Activated CD8-positive, alpha-beta T cell treated with anti-CD3 and anti-CD28 coated beads for 36 hours (primary cell): Measurements from ENCODE around the gene ATP4A. TPM values are rescaled to one million over a fixed set of nuclear protein-coding genes. Genes with fewer than 3 reads are reported as not detected.

ENCODE experiments used
- ATAC-seq: fragments of 200-7000 bp; cut with Tn5 transposase; one replicate; pipeline ENCODE4 v1.10.0; 2021; ENCODE audit warnings: mild to moderate bottlenecking, moderate library complexity
- CTCF ChIA-PET: fragments of 350-600 bp; sonication (Branson Sonifier 250); formaldehyde crosslinking; loops from one replicate; lab custom pipeline; 2021; ENCODE audit warnings: antibody characterized with exemption; lab: Charles Lee
- POLR2A ChIA-PET: fragments of 350-600 bp; sonication (Branson Sonifier 250); formaldehyde crosslinking; loops from one replicate; lab custom pipeline; 2021; ENCODE audit warnings: antibody characterized with exemption; lab: Charles Lee
- DNase-seq: peaks from one replicate; pipeline ENCODE4 v3.0.0-alpha.2; 2020
- H3K27ac Mint-ChIP-seq: one replicate; pipeline ENCODE4 v1.8.0; 2021; ENCODE audit warnings: mild to moderate bottlenecking, mixed read lengths
- H3K27me3 Mint-ChIP-seq: one replicate; pipeline ENCODE4 v1.8.0; 2021; ENCODE audit warnings: mixed read lengths
- H3K36me3 Mint-ChIP-seq: one replicate; pipeline ENCODE4 v1.8.0; 2021; ENCODE audit warnings: low read depth, mixed read lengths
- H3K4me1 Mint-ChIP-seq: one replicate; pipeline ENCODE4 v1.8.0; 2021; ENCODE audit warnings: low read depth, mixed read lengths
- H3K4me3 Mint-ChIP-seq: one replicate; pipeline ENCODE4 v1.8.0; 2021; ENCODE audit warnings: mild to moderate bottlenecking, moderate library complexity, mixed read lengths
- H3K9me3 Mint-ChIP-seq: one replicate; pipeline ENCODE4 v1.8.0; 2021; ENCODE audit warnings: mixed read lengths
- CTCF ChIP-seq: fragments of 200-600 bp; IDR thresholded peaks from one replicate; pipeline ENCODE4 v1.8.0; 2022; ENCODE audit warnings: antibody characterized with exemption, mild to moderate bottlenecking
- intact Hi-C: fragments of 100-400 bp; cut with micrococcal nuclease; formaldehyde crosslinking; loops from one replicate; pipeline ENCODE4 v1.10.0; 2022
- total RNA-seq, 2 experiments: library from RNA; stranded (reverse); gene quantifications; one replicate each; pipeline ENCODE4 v1.2.3, GENCODE V29; 2021

The ATP4A gene
- total RNA-seq, 2 experiments from 2014 or later: not detected

GRCh38 chr19:35551091-35551810 lies 12.2 kb downstream of the ATP4A start:
- no peak overlapping the region for H3K4me3 Mint-ChIP-seq
- no peaks in the 10 kb centered on the region for H3K9me3 Mint-ChIP-seq
- ATAC-seq: no peak
- H3K36me3 Mint-ChIP-seq: peaks cover 26% of the 10 kb centered on the region
- ChIA-PET CTCF (no interaction called here), POLR2A (no interaction called here)
- TF ChIP-seq CTCF: no peak
- no peaks in the 10 kb centered on the region for H3K27me3 Mint-ChIP-seq
- DNase-seq: no peak
- intact Hi-C loops: no loop called here
- H3K4me1 Mint-ChIP-seq: peaks cover 25% of the 10 kb centered on the region
- H3K27ac Mint-ChIP-seq: no peak overlapping the region

DNA sequence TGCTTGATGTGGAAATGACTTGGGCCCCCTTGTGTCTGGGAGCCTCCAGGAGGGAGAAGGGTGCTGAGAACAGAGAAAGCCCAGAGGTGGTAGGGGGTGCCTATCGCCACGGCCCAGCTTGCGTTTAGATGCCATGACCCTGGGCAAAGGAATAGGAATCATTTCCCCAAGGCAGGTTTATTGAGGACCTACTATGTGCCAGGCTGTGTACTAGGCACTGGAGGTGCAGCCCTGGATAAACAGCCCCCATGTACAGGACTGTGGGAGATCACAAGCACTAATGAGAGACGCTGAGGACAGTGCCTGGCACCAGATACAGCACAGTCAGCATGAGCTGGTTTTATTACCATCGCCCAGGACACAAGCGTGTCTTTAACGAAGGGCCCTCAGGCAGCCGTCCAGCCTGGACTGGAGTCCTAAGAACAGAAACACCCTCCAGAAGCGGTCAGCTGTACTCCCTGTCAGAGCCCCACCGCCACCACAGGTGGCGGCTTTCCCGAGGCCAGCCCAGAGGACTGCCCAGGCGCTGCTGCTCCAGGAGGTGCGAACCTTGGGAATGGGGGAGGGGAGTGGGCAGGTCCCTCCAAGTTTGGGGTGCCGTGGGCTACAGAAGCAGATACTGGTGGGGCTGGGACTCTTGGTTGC lies 13.5 kb downstream of the ATP4A start:
- TF ChIP-seq CTCF: no peak
- Mint-ChIP-seq H3K4me3 (no peak overlapping the region), H3K36me3 (peaks cover 29% of the 10 kb centered on the region), H3K4me1 (peaks cover 28% of the 10 kb centered on the region), H3K27me3 (no peaks in the 10 kb centered on the region), H3K27ac (no peak overlapping the region), H3K9me3 (no peaks in the 10 kb centered on the region)
- ATAC-seq (no peak), DNase-seq (no peak)
- intact Hi-C loops: no loop called here
- POLR2A ChIA-PET: interaction anchor here (1.1 kb wide), 1 partner anchor 37 kb away, joined by 4 read pairs; no protein-coding TSS in a partner anchor
- CTCF ChIA-PET: interaction anchor here (0.6 to 3.4 kb wide), 10 partner anchors 8 to 164 kb away, joined by 3 to 36 read pairs (median 12); partner anchors contain the start of gene HAUS5

DNA sequence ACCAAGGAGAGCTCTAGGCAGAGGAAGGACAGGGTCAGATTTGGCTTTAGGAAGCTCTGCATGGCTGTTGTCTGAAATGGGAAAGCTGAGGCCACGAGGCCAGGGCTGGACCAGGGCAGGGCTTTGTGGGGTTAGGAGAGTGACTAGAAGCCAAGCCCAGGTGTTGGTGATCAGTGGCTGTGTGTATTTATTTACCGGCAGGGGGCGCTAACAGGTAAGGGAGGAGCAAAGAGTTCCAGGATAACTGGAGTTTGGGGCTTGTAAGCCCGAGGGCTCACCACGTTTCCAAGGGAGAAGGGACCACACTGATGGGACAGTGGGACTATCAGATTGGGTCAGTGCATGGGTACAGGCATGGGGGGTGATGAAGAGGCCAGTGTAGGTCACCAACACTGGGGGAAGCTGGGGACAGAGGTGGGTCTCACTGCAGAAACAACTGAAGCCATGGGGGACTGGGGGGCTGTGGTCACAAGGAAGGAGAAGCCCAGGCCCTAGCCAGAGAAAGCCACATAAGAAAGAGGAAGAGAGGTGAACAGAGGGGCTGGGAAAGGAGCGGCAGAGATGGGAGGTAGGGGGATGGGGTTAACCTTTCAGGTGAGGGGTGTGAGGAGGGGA lies 14.2 kb downstream of the ATP4A start:
- POLR2A ChIA-PET: interaction anchor here (1.1 kb wide), 1 partner anchor 38 kb away, joined by 4 read pairs; no protein-coding TSS in a partner anchor
- H3K4me3 Mint-ChIP-seq: no peak overlapping the region
- H3K27ac Mint-ChIP-seq: no peak overlapping the region
- peak; percentile 86 for TF ChIP-seq CTCF
- H3K36me3 Mint-ChIP-seq: peaks cover 36% of the 10 kb centered on the region
- ATAC-seq: no peak
- H3K4me1 Mint-ChIP-seq: peaks cover 33% of the 10 kb centered on the region
- CTCF ChIA-PET: interaction anchor here (0.6 to 3.4 kb wide), 31 partner anchors 9 to 381 kb away, joined by 3 to 36 read pairs (median 6); partner anchors contain the start of genes COX6B1, ETV2 and HAUS5
- H3K27me3 Mint-ChIP-seq: no peaks in the 10 kb centered on the region
- intact Hi-C loops: no loop called here
- DNase-seq: peak; percentile 67
- H3K9me3 Mint-ChIP-seq: no peaks in the 10 kb centered on the region

GRCh38 chr19:35546532-35546931 lies 16.9 kb downstream of the ATP4A start:
- Mint-ChIP-seq H3K4me3 (peak overlapping the region; percentile 91), H3K27ac (peak overlapping the region; percentile 92), H3K36me3 (peaks cover 43% of the 10 kb centered on the region), H3K9me3 (no peaks in the 10 kb centered on the region), H3K4me1 (peaks cover 42% of the 10 kb centered on the region), H3K27me3 (no peaks in the 10 kb centered on the region)
- ATAC-seq (no peak), DNase-seq (no peak)
- ChIA-PET CTCF (interaction anchor here (2.5 to 3.4 kb wide), 3 partner anchors 11 to 194 kb away, joined by 6 to 27 read pairs (median 13); no protein-coding TSS in a partner anchor), POLR2A (no interaction called here)
- intact Hi-C loops: no loop called here
- no peak for TF ChIP-seq CTCF
